ENCODE results near the gene KIAA1191.

Gene KIAA1191

GRCh38 chr5:176381423-176381822 is 19.9 kb upstream of the KIAA1191 start:
- ChIA-PET CTCF (interaction anchor here (1.1 kb wide), 1 partner anchor 71 kb away, joined by 3 read pairs; no protein-coding TSS in a partner anchor), POLR2A (ENCODE audit: low non-redundant PET) (no interaction called here)
- DNase-seq (ENCODE audit: low spot score), result no peak
- TF ChIP-seq CTCF (conservative IDR thresholded peaks at IDR 0.05; ENCODE audit: low read depth), result no peak
- no peak overlapping the region for H3K27ac ChIP-seq

GRCh38 chr5:176379881-176380280 is 18.3 kb upstream of the KIAA1191 start:
- no peak overlapping the region for H3K27ac ChIP-seq
- POLR2A ChIA-PET (ENCODE audit: low non-redundant PET), result no interaction called here
- TF ChIP-seq CTCF (conservative IDR thresholded peaks at IDR 0.05; ENCODE audit: low read depth), result no peak
- CTCF ChIA-PET, result interaction anchor here (0.7 kb wide), 1 partner anchor 209 kb away, joined by 4 read pairs; no protein-coding TSS in a partner anchor
- DNase-seq (ENCODE audit: low spot score), result no peak

- POLR2A ChIA-PET (ENCODE audit: low non-redundant PET), result no interaction called here
- no peak for TF ChIP-seq CTCF (conservative IDR thresholded peaks at IDR 0.05; ENCODE audit: low read depth)
- CTCF ChIA-PET, result no interaction called here
- H3K27ac ChIP-seq, result no peak overlapping the region
- DNase-seq (ENCODE audit: low spot score), result no peak
Observed at GRCh38 chr5:176373100-176373818, 11.7 kb upstream of the KIAA1191 start.

GRCh38 chr5:176371621-176372539 is 10.3 kb upstream of the KIAA1191 start:
- H3K27ac ChIP-seq, result peak overlapping the region; percentile 8; the same call in 1 of the 2 replicates
- no peak for TF ChIP-seq CTCF (conservative IDR thresholded peaks at IDR 0.05; ENCODE audit: low read depth)
- no peak for DNase-seq (ENCODE audit: low spot score)
- CTCF ChIA-PET, result interaction anchor here (0.6 to 0.7 kb wide), 3 partner anchors 46 to 692 kb away, joined by 3 to 5 read pairs (median 4); partner anchors contain the start of gene ZNF346
- POLR2A ChIA-PET (ENCODE audit: low non-redundant PET), result interaction anchor here (0.8 kb wide), 1 partner anchor 10 kb away, joined by 5 read pairs; the partner anchor contains the start of gene KIAA1191

- no peak overlapping the region for H3K27ac ChIP-seq
- no peak for TF ChIP-seq CTCF (conservative IDR thresholded peaks at IDR 0.05; ENCODE audit: low read depth)
- DNase-seq (ENCODE audit: low spot score), result no peak
- ChIA-PET POLR2A (ENCODE audit: low non-redundant PET) (interaction anchor here (0.6 kb wide), 1 partner anchor 19 kb away, joined by 4 read pairs; no protein-coding TSS in a partner anchor), CTCF (interaction anchor here (0.6 to 0.7 kb wide), 2 partner anchors 22 to 1961 kb away, joined by 3 read pairs; no protein-coding TSS in a partner anchor)
Observed at GRCh38 chr5:176369934-176370711, 8.6 kb upstream of the KIAA1191 start.

Measured in RWPE1 (cell line).